ENCODE data around the gene THBD. TPM values are rescaled to one million over a fixed set of nuclear protein-coding genes. Genes with fewer than 3 reads are reported as not detected.

Gene THBD
- total RNA-seq, 4 donors from 2014 or later: 17.8 to 38.2 (median 26.8) TPM

- TF ChIP-seq CTCF (IDR thresholded peaks at IDR 0.05; ENCODE audit: low read depth): no peak
These were observed 930 bp downstream of the THBD start for GRCh38 chr20:23048283-23049200.

DNA sequence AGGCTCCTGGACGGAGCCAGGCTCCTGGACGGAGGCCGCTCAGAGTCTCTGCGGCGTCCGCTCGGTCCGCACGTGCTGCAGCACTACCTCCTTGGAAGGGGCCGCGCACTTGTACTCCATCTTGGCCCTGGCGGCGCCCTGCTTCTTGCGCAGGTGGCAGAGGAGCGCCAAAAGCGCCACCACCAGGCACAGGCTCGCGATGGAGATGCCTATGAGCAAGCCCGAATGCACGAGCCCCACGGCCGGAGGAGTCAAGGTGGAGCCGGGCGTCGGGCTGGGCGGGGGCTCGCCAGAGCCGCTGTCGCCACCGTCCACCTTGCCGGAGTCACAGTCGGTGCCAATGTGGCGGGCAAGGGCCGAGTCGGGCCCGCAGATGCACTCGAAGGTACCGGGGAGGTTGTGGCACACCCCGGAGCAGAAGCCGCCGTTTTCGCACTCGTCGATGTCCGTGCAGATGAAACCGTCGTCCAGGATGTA, 1.7 kb downstream of the THBD start:
- TF ChIP-seq CTCF (IDR thresholded peaks at IDR 0.05; ENCODE audit: low read depth): no peak

GRCh38 chr20:23047001-23047737, 2.3 kb downstream of the THBD start:
- no peak for TF ChIP-seq CTCF (IDR thresholded peaks at IDR 0.05; ENCODE audit: low read depth)

- TF ChIP-seq CTCF (IDR thresholded peaks at IDR 0.05; ENCODE audit: low read depth): no peak
These were observed 3.0 kb downstream of the THBD start for GRCh38 chr20:23046431-23046830.

GRCh38 chr20:23043376-23043775, 6.1 kb downstream of the THBD start:
- TF ChIP-seq CTCF (IDR thresholded peaks at IDR 0.05; ENCODE audit: low read depth): no peak

GRCh38 chr20:23042270-23042669, 7.2 kb downstream of the THBD start:
- no peak for TF ChIP-seq CTCF (IDR thresholded peaks at IDR 0.05; ENCODE audit: low read depth)

GRCh38 chr20:23039885-23040508, 9.5 kb downstream of the THBD start:
- TF ChIP-seq CTCF (IDR thresholded peaks at IDR 0.05; ENCODE audit: low read depth): no peak
